HG02884 (cell line): ENCODE data around the gene ATP5F1D.
"Not testable (repeated sequence)": the region's sequence is repeated elsewhere in the genome, so short reads cannot be mapped to it uniquely, and the experiment has no call there.

Experiments
- ATAC-seq: cut with Tn5 transposase; IDR thresholded peaks from one replicate; pipeline ENCODE4 v1.9.1; 2021; ENCODE audit warnings: mild to moderate bottlenecking, moderate library complexity; ENCODE audit not compliant: unreplicated experiment

Gene ATP5F1D

DNA sequence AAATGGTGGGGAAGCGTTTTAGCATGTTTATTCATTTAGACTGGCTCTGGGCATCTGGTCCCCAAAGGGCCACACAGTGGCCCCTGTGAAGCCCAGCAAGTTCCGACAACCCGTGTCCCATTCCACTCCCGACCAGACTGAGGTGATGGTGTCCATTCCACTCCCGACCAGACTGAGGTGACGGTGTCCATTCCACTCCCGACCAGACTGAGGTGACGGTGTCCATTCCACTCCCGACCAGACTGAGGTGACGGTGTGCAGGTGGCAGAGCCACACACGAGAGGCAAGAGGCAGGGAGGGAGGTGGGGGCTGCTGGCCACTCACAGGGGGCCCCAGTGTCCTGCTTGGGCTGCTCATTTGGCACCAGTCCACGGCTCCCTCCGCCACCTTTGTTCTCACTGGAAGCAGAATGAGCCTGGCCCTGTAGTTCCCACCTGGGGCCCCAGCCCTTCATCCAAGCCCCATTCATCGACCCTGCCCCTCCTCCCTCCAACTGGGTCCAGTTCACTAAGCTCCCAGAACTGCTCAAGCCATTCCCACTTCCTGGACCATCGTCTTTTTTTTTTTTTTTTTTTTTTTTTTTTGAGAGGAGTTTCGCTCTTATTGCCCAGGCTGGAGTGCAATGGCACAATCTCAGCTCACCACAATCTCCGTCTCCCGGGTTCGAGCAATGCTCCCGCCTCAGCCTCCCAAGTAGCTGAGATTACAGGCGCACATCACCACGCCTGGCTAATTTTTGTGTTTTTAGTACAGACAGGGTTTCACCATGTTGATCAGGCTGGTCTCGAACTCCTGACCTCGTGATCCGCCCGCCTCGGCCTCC, 4.9 kb downstream of the ATP5F1D start:
- ATAC-seq = not testable (repeated sequence)

DNA sequence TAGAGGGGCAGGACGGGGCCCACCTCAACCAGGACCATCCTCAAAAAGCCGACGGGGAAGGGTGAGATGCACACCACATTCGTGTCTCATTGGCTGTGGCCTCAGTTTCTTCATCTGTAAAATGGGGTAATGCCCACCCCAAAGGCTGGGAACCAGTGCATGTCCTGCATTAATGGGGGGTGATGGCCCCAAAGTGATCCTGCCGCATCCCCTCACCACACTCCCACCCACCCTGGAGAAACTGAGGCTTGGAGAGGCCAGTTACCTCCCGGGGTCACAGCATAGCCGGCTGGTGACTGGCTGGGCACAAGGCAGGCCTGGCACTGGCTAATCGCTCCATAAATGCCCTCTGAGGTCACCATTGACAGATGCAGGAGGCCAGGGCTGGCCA, 6.2 kb downstream of the ATP5F1D start:
- no peak for ATAC-seq

DNA sequence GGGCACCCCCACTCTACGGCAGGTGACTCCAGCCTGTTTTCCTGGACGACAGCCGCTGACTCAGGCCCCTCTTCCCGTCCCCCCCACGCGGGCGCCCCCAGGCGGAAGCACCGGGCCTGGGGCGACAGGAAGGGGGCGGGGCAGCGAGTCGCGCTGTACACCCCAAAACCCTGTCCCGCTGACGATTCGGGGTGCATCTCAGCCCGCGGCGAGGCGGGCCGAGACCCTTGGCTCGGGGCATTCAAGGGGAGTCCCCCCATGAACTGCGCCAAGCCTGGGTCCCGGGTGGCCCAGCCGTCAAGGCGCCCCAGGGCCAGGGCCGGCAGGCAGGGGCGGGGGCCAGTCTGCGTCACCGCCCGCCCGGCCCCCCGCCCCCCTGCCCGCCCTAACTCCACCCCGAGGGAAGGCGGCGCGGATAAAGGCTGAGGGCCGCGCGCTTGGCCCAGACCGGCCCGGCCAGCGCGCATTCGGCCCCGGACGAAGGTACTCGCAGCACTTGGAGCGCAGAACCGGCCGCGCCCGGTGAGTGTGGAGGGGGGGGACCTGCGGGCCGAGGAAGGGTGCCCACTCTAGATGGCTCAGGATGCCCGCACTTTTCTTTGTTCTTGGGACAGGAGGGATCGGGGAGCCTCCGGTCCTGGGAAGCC, 6.7 kb downstream of the ATP5F1D start, which contains the start of gene MIDN:
TSS of gene MIDN (plus strand) at position 445 of the 647 bp plus-strand sequence. CDS start 1,714 bp downstream, outside the sequence.
- no peak for ATAC-seq

DNA sequence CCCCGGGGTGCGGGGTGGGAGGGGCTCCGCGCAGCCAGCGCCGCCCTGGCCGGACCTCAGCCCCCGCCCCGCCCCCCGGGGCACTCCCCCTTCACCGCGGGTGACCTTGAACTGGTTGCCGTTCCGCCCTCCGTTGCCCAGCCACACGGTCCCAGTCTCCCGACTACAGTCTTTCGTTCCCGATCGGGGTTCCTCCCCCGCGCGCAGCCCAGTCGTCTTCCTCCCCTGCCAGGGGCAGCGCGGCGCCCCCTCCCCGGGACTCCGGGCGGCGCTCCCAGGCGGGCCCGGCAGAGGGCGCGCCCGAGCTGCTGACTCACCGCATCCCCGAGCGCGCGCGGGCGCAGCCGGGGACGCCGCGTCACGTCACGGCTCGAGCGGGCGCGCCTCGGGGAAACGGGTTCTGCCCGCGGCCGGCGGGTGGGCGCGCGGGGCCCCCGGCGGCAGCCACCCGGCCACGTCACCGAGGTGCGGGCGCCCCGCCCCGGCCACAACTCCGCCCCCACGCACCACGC, 7.3 kb downstream of the ATP5F1D start:
- ATAC-seq = no peak

DNA sequence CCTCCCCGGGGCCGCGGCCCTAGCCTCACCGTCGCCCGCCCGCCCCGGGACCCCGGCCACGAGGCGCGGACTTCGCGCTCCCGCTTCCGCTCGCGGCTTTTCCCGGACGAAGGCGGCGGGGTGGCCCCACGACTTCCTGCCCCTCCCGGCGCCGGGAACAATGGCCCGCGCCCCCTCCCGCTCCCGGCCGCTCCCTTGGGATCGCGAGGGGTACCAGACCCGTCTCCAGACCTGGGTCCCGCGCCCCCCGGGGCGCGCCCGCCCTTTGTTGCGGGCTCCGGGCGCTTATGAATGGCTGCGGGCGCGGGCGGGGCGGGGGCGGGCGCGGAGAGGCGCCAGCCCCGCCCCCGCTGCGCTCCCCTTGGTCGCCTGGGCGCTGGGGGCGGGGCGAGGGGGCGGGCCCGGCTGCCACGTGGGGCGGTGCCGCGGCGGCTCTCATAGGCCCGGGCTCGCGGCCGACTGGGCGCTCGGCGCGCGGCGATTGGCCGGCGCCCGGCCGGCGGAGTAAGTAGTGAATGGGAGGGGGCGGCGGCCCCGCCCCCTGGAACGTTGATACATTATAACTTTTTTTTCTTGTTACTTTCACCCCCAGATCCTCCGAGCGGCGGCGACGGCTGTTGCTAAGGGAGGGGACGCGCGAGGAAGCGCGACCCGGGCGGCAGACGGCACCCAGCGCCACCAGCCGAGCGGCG, 7.9 kb downstream of the ATP5F1D start:
- ATAC-seq = no peak

DNA sequence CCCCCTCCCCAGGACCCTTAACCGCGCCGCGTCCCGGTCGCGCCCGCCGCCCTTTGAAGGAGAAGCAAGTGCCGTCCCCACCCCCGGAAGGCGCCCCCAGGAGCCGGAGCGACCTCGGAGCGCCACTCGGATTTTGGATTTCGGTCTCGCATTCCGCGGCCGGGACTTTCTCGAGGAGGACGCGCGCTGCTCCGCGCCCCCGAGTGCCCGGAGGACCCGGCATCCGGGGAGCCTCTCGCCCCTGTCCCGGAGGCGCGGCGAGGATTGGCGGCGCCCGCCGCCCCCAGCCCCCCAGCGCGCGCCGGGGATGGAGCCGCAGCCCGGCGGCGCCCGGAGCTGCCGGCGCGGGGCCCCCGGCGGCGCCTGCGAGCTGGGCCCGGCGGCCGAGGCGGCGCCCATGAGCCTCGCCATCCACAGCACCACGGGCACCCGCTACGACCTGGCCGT, 8.5 kb downstream of the ATP5F1D start:
- ATAC-seq = no peak

DNA sequence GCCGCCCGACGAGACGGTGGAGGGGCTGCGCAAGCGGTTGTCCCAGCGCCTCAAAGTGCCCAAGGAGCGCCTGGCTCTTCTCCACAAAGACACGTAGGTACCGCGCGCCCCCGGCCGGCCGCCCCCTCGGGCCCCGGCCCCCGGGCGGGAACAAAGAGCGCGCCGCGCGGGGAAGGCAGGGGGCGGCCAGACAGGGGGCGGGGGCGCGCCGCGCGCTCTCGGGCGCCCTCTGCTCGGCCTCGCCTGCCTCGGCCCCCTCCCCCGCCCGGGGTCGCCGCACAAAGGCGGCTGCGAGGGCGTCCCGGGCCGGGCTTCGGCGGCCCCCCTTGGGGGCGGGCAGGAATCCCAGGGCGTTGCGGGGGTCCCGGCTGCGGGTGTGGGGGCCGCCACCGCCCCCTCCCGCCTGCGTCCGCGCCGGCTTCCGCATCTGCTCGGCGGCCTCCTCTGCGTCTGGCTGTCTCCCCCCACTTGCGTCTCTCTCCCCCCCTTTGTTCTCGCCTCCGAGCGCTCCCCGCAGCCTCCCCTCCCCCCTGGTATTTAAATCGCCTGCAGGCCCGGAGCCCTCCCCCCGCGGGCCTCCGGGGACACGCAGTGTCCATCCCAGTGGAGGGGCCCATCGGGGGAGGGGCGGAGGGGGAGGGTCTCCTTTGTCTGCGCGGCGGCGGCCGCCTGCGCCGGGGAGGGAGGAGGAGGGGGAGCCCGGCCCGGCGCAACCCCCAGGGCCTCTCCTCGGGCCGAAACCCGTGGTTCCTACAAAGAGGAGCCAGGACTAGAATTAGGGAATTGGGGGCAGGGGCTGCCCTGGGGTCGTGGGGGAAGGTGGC, 9.1 kb downstream of the ATP5F1D start:
- ATAC-seq = no peak

DNA sequence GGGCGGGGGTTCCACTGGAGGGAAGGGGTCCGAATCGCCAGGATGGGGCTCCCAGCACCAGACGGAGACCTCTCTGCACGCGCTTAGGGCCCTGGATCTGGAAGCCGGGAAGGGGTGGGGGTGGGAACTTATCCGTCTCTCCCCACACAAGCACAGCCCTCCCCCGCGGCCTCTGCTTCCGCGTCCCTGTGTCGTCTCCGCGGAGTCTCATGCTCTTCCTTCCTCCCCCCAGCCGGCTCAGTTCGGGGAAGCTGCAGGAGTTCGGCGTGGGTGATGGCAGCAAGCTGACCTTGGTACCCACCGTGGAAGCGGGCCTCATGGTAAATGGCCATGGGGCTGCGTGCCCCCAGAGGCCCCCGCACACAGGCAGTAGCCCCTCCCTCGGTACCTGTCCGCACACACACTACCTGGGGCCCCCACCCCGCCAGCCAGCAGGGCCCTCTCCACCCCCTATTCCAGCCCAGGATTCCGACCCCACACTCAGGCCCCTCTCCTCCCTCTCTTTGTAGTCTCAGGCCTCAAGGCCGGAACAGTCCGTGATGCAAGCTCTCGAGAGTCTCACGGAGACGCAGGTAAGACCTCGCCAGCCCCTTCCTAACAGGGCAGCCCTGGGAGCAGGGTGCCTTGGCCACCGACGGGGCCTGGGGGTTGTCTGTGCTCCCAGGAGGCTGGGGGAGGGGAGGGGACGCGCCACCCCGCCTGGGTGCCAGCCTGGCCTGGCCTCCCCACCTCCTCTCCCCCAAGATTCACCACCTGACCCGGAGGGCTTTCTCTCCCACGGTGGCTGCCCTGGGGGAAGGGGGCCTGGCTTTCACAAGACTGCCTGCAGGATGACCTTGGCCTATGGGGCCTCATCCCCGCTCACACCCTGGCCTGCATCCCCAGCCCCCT, 10.0 kb downstream of the ATP5F1D start:
- ATAC-seq = no peak

DNA sequence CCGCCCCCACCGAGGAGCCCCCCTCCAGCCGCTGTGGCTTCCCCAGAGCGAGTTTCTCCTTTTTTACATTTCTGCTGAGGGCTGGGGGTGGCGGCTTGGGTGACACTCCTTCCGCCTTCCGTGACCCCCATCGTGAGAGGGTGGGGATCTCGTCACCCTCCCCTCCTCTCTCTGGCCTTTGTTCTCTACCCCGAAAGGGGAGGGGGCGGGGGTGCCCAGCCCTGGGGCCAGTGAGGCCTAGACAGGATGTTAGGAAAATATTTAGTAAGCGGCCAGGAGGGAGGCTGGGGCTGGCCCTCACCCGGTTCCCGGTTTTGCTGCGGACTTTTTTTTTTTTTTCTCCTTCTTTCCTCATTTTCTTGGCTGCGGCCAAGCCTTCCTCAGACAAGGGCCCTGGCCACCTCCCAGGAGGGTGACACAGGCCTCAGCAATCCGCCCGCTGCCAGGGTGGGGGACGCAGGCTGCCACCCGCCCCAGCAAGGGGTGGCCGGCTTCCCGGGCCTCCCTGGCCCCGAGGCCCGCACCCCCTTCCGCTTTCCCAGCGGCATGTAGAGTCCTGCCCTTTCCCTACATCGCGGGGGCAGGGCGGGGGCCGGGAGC, 10.8 kb downstream of the ATP5F1D start:
- ATAC-seq = no peak

DNA sequence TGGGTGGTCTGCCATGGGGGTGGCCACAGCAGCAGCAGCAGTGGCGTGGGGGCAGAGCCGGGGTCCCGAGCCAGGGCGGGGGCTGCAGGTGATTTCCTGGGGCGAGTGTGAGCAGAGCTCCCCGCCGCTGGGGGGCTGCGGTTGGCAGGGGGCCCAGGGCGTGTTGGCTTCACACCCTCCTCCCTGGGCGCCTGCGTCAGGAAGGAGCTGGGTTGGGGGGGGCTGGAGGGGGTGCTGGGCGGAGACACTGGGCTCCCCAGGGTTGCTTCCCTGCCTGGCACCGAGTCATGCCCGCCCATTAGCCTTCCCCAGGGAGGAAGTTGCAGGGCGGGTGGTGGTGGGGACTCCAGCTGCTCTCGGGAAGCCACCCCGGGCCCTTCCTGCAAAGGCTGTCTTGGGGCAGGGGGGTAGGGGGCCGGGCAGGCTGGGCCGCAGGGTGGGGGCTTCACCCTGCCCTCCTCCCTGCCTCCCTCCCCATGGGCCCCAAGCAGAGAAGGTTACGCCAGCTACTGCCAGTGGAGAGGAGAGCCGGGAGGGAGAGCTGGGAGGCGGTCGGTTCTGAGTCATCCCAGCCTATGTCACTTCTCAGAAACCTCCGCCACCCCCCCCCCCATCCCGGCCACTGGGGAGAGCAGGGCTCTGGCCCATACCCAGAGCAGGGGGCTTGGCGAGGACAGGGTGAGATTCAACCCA, 11.4 kb downstream of the ATP5F1D start:
- no peak for ATAC-seq

DNA sequence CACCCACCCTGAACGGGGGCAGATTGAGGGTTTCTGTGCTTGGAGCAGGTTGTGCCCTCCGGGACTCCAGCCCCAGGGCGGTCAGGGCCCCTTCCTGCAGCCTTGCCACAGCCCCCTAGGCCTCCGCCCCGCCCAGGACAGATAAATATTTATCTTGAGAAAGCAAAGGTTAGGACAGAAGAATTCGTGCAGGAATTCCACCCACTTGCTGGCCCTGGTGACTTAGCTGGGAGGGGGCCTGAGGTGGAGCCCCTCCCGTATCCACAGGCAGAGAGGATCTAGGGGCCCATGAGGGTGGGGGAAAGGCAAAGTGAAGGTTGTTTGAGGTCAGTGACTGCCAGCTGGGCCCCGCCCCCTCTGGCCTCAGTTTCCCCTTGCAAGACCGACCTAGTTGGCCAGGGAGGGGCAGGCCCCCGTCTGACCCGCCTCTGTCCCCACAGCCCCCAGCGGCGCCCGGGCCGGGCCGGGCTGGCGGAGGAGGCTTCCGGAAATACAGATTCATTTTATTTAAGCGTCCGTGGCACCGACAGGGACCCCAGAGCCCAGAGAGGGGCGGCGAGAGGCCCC, 12.0 kb downstream of the ATP5F1D start:
- no peak for ATAC-seq

DNA sequence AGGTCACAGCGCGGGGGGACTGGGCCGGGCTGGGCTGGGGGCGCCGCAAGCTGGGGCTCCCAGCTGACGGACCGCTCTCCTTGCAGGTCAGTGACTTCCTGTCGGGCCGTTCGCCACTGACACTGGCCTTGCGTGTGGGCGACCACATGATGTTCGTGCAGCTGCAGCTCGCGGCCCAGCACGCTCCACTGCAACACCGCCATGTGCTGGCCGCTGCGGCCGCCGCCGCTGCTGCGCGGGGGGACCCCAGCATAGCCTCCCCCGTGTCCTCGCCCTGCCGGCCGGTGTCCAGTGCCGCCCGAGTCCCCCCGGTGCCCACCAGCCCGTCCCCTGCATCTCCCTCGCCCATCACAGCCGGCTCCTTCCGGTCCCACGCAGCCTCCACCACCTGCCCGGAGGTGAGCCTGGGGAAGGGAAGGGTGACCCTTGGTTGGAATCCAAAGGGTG, 12.6 kb downstream of the ATP5F1D start:
- no peak for ATAC-seq

DNA sequence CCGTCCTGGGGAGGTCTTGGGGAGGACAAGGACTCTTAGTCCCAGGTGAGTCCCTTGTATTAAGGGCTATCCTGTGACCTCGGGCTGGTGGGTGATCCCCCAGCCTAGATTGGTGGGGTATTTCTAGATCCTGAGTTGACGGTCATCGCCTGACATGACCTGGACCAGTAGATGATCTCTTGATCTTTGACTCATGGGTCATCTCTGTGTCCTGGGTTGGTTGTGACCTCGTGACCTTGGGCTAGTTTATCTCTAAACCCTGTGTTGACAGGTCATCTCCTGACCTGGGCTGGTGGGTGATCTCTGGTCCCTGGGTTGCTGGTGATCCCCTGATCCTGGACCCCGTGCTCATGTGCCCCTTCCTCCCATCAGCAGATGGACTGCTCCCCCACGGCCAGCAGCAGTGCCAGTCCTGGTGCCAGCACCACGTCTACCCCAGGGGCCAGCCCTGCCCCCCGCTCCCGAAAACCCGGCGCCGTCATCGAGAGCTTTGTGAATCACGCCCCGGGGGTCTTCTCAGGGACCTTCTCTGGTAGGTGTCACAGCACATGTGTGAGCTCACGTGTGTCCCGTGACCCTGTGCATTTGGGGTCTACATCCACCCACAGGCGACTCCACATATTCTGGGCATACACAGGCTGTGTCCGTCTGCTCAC, 13.1 kb downstream of the ATP5F1D start:
- ATAC-seq = no peak

DNA sequence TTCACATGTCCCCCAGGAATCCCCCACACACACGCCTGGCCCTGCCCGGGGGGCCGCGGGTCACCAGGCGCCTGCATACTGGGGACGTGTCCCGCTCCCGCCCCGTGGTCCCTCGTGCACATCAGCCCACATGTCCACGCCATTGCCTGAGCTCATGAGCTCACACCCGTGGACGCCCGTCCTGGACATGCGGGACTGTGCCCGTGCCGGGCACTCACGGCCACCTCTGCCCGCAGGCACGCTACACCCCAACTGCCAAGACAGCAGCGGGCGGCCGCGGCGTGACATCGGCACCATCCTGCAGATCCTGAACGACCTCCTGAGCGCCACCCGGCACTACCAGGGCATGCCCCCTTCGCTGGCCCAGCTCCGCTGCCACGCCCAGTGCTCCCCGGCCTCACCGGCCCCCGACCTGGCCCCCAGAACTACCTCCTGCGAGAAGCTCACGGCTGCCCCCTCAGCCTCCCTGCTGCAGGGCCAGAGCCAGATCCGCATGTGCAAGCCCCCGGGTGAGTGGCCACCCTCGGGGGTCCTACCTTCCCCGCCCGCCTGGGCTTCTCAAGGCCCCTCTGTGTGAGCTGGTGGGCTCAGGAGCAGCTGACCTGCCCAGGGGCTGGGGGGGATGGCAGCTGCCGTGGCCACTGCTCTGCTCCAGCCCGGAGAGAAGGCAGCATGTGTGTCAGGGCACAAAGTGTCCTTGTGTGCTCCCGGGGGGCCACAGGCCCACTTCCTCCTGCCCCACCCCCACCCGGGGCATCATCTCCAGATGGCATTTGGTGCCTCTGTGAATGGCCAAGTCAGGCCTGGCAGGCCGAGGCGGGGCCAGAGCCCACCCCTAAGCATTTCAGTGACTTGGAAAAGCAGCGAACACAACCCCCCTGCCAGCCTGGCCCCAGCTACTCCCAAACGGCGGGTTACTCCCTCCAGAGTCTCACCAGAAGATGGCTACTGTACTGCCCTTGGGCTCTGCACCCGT, 13.9 kb downstream of the ATP5F1D start:
- no peak for ATAC-seq

DNA sequence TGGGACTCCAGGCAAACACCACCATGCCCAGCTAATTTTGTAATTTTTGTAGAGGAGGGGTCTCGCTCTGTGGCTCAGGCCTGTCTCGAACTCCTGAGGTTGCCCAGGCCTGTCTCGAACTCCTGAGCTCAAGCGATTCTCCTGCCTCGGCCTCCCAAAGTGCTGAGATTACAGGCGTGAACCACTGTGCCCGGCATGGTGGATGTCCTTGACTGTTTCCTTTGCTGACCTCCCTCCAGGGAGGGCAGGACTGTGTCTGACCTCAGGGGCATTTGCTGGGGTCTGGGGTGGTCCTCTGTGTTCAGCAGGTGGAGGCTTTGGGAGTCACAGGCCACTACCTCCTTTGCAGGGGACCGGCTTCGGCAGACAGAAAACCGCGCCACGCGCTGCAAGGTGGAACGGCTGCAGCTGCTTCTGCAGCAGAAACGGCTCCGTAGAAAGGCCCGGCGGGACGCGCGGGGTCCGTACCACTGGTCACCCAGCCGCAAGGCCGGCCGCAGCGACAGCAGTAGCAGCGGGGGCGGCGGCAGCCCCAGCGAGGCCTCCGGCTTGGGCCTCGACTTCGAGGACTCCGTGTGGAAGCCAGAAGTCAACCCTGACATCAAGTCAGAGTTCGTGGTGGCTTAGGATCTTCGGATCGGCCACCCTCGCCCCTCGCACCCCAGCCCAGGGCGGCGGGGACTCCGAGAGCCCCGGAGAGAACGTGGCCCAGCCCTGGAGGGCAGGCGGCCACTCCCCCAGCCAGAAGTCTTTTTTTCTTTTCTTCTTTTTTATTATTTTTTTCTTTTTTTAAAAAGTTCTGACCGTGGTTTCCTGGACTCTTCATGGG, 15.3 kb downstream of the ATP5F1D start:
- no peak for ATAC-seq
